ENCODE results near the gene SAMHD1.

Gene SAMHD1

GRCh38 chr20:36871640-36872570, 79.6 kb downstream of the SAMHD1 start:
- DNase-seq = no peak

- no peak for DNase-seq
Measured at GRCh38 chr20:36866681-36867495, 84.6 kb downstream of the SAMHD1 start.

- DNase-seq = no peak
Measured at GRCh38 chr20:36866164-36866563, 85.3 kb downstream of the SAMHD1 start.

GRCh38 chr20:36865861-36866149, 85.7 kb downstream of the SAMHD1 start:
- no peak for DNase-seq

- DNase-seq = no peak
Measured at GRCh38 chr20:36865076-36865860, 86.2 kb downstream of the SAMHD1 start.

- no peak for DNase-seq
Measured at GRCh38 chr20:36862857-36863668, 88.4 kb downstream of the SAMHD1 start.

- DNase-seq = no peak
Measured at GRCh38 chr20:36861875-36862801, 89.4 kb downstream of the SAMHD1 start.

GRCh38 chr20:36861625-36861874, 90.0 kb downstream of the SAMHD1 start:
- no peak for DNase-seq

GRCh38 chr20:36860811-36861624, 90.5 kb downstream of the SAMHD1 start:
- DNase-seq = no peak

GRCh38 chr20:36860339-36860738, 91.2 kb downstream of the SAMHD1 start:
- DNase-seq = no peak

- no peak for DNase-seq
Measured at GRCh38 chr20:36859700-36860330, 91.7 kb downstream of the SAMHD1 start.

- no peak for DNase-seq
Measured at GRCh38 chr20:36859282-36859555, 92.3 kb downstream of the SAMHD1 start.

- DNase-seq = no peak
Measured at GRCh38 chr20:36856691-36857635, 94.5 kb downstream of the SAMHD1 start.

- no peak for DNase-seq
Measured at GRCh38 chr20:36856195-36856594, 95.3 kb downstream of the SAMHD1 start.

- no peak for DNase-seq
Measured at GRCh38 chr20:36855241-36855657, 96.3 kb downstream of the SAMHD1 start.

GRCh38 chr20:36854348-36855240, 96.9 kb downstream of the SAMHD1 start:
- DNase-seq = no peak

- DNase-seq = no peak
Measured at GRCh38 chr20:36852187-36852586, 99.3 kb downstream of the SAMHD1 start.

GRCh38 chr20:36851490-36851889, 100.0 kb downstream of the SAMHD1 start:
- DNase-seq = no peak
